Activated naive CD8-positive, alpha-beta T cell treated with anti-CD3 and anti-CD28 coated beads, Interleukin-2, amount 50 U/mL, for 16 hours (primary cell): ENCODE measurements around the gene PDLIM1.

Source experiments
- DNase-seq: peaks from one replicate; pipeline ENCODE4 v3.0.0-alpha.2; 2020; ENCODE audit warnings: low read depth, low spot score

The PDLIM1 gene

DNA sequence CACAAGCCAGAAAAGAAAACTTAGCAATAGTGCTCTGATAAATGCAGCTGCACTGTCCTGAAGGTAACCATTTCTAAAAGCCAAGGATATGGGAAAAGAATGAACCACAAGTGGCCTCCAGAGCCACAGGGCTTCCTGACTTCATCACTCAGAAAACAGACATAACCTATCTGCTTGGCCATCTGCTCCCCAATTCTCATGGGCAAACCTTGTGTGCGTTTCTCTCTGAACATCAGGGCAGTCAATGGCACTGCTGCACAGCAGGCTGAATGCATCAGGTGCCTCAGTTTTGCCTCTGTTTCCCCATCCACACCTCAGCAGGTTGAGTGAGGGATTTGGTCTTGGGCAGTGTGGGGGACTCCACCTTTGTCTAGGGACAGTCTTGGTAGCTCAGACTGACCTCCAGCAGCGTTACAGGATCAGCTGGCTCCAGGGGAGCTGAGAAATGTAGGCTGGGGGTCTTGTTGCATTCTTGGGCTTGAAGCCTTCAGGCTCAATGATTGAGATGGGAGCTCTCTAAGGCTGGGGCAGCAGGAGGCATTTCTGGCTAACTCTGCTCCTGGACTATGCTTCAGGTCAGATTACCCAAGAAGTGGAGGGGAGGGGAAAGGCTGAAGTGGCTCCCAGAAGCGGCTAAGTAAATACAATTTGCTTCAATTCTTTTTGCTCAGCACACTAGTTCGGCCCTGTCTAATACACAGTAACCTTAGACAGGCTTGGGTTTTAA is 23.6 kb upstream of the PDLIM1 start:
- no peak for DNase-seq

DNA sequence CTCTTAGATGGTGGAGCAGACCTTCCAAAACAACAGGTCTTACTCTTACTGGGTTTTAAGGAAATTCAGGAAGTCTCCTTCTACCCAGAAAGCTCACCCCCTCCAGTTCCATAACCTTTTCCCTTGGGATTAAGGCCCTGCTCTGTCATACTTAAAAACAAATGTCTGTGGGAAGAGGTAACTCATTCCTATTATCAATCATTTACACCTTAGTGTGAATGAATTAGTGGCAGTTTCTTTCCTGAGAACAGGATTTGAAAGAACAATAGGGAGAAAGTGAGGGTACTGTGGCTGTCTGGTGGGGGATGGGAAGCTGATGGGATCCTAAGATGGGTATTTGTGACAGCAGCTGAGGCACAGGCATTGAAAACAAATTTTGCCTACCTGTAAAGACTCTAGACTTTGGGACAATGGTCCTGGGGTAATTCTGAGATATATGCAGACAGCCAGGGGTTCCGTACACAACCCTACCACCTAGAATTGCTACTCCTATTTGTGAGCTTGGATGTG is 22.2 kb upstream of the PDLIM1 start:
- DNase-seq, result no peak

DNA sequence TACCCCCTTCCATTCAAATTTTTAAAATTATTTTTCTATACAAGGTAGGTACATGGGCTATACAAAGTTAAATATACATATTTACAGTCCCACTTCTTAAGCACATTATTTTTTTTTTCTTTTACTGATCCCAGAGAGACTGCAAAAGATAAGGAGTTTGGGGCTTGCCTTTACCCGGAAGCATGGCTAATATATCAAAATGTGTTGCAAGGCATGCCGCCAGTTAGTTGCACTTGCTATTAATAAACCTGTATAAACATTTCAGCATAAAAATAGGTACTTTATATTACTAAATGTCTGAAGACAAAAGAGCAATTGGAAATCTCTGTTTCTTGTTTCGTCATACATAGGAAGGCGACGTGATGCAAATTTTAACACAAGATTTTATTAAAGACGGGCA is 21.5 kb upstream of the PDLIM1 start:
- no peak for DNase-seq

DNA sequence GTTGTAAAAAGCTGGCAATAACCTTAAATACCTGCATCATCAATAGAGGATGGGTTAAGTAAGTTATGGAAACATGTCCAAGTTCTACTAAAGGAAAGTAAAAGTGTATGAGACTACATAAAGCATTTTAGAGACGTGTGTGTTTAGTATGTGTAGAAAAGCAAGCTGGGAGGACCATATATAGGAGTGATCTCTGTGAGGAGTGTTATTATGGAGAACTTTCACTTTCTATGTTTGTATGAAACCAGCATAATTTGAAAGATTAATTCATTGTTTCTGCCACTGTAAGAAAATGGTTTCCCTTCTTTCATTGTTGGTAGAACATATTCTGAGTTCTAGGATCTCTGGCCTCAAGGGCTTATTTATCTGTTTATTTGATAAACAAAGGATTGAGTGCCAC is 19.2 kb upstream of the PDLIM1 start:
- no peak for DNase-seq

DNA sequence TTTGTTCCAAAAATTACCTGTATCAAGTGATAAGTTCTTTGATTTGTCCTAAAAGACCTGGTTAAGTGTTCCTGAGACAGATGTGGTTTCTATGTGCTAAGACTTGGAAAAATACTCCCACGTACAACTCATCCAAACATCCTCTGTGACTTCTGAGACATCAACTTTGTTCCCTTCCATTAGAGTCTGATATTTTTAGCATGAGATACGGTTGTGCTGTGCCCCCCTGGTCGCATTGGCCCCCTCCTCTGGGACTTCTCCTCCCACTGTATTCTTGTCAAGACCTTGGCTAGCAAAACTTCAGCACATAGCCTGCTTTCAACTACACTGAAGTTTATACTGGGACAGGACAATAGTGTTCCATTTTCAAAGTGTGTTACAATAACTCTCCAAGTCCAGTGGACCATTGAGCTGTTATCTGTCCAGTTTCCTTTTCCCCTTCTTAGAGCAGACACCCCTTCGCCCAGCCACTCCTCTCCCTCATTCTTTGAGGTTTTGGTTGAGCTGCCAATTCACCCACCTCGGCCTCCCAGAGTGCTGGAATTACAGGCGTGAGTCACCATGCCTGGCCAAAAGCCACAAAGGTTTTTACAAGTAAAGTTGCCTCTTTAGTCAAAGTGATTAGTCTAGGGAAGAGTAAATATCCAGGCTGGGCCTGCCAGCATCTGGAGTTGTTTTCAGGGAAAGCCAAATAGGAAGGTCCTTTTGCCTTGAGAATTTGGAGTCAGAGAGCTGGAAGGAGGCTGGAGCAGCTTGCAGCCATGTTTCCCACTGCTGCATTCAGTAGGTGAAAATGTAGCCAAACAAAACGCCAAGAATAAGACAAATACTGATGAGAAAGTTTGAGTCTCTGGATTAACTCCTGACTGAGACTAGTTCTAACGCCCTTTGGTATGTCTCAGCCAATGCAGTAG is 17.8 kb upstream of the PDLIM1 start:
- DNase-seq, result no peak

DNA sequence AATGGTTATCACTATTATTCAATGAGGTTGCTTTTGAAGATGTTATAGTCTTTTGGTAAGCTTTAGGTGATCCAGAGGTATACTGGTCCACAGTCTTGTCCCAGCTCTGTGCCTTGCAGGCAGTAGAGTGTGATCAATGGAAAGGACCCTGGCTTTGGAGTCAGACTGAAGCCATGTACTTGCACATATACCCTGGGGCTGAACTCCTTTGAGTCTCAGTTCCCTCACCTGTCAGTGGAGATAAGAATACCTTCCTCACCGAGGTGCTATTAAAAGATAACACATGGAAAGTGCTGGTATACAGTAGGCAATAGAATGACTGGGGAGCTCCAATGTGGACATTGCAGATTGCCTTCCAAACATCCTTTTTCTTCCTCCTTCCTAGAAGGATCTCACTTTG is 16.0 kb upstream of the PDLIM1 start:
- no peak for DNase-seq

DNA sequence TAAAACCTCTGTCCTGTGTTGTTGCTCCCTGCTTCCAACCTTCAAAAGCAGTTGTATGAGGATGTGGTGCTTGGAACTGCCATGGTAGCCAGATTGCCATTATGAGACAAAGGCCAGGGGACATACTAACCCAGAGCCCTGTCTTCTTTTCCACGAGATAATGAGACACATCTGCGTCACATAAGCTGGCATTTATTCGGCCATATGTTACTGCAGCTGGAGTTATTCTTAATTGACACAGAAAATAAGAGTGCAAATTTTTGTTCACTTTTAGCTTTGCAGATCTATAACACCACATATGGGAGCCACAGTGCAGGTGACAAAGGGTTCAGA is 15.5 kb upstream of the PDLIM1 start:
- no peak for DNase-seq

DNA sequence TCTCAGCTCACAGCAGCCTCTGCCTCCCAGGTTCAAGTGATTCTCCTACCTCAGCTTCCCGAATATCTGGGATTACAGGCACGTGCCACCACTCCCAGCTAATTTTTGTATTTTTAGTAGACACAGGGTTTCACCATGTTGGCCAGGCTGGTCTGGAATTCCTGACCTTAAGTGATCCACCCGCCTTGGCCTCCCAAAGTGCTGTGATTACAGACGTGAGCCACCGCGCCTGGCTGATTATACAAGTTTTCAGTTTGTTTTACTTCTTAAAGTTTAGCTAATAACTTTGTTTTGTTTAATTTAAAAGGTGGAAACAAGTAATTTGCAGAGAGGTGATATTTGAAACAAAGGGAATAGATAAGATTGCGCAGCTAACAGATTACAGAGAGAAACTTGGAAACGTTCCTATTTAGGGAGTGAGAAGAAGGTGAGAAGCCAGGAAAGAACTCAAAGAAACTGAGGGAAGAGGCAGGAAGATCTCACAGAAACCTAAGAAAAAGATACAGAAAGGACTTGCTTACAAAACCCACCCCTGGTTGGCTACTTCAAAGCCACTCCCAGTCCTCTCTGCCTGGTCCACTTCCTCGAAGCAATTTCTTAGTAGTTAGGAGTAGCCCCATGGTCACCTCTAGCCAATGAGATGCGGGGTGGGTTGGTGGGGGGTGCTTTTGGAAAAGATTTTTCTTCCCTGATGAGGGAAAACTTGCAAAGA is 15.0 kb upstream of the PDLIM1 start:
- DNase-seq, result no peak

DNA sequence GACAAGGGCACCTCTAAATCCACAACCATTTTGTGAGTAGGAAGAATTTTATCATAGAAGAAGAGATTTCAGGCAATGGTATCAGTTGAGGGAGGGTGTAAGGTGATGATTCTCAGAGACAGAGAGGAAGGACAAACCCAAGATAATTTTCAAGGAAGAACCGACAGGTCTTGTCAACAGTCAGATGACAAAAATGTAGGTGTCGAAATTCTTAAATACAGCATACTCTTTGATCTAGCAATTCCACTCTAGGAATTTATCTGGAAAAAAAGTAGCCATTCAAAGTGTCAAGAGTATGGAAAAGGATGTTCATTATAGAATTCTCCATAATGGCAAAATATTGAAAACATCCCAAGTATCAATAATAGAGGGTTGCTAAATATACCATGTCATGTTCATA is 14.2 kb upstream of the PDLIM1 start:
- DNase-seq, result no peak

DNA sequence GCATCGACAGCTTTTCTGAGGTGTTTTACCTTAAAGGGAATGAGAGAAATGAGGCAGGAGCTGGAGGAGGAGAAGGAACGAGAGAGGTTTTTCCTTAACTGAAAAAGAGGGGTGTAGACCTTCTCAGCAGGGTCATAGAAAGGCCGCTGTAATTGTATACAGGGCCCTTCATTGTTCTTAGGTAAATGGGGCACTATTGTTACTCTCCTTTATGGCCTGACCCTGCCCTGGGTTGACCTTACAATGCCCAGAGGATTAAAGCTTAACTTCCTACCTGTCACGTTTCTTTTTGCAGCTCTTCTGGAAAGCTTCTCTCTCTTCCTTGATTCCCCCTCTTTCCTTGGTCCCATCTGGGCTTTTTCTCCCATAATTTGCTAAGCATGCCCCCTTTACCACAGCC is 13.7 kb upstream of the PDLIM1 start:
- no peak for DNase-seq

DNA sequence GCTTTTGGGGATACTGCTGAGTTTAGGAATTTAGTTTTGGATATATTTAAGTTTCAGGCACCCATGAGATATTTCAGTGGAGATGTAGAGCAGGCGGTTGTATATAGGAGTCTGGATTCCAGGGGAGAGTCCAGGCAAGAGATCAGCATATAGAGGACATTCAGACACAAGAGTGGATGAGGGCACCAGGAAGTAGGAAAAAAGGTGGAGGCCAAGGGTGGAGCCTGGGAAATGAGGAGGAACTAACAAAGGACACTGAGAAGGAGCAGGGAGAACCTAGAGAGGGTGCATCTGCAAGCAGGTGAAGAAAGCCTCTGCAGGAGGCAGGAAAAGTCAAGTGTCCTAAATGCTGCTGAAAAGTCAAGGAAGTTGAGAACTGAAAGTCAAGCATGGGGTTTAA is 13.1 kb upstream of the PDLIM1 start:
- no peak for DNase-seq

DNA sequence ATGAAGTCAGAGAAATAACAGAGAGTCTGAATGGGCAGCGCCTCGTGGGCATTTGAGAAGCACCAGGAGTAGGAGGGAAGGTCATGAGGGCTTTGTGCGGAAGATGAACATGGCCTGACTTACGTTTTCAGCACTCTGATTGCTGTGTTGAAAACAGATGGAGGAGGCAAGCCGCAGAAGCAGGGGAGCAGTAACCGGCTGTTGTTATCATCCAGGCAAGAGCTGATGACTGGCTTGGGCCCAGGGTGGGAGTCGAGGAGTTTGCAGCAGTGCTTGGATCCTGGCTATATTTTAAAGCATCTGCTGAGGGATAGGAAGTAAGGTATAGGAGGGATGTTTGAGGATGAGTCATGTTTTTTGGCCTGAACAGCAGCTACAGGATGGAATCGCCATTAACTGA is 12.7 kb upstream of the PDLIM1 start:
- no peak for DNase-seq

DNA sequence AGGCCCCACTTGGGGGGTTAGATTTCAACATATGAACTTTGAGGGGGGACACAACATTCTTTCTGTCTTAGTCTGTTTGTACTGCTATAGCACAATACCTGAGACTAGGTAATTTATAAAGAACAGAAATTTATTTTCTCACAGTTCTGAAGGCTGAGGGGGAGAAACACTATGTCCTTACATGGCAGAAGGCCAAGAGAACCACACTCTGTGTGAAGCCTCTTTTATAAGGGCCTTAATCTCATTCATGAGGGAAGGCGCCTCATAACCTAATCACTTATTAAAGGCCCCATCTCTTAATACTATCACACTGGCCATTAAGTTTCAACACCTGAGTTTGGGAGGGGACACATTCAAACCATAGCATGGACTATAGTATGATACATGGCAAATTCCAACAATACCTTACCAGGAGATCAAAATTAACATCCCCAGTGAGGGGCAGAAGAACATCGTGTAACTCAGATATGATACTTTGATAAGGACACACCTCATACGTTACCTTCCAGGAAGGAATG is 9.3 kb upstream of the PDLIM1 start:
- DNase-seq, result no peak

DNA sequence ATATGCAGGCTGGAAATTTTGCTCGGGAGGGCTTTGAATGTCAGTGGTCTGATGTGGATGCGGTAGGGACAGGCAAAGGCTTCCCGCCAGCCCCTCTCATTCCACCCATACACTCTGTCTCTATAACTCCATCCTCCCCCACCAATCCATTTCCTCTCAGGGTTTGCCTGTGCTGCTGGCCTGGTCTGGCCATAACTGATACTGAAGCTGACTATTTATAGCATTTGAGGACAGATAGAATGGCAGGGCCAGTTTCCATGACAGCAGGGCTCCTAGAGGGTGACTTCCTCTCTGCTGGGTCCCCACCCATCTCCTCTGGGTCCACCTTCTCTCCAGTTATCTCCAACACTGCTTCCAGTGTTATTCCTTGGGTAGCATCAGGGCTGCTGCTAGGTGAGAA is 6.6 kb upstream of the PDLIM1 start:
- DNase-seq, result no peak

DNA sequence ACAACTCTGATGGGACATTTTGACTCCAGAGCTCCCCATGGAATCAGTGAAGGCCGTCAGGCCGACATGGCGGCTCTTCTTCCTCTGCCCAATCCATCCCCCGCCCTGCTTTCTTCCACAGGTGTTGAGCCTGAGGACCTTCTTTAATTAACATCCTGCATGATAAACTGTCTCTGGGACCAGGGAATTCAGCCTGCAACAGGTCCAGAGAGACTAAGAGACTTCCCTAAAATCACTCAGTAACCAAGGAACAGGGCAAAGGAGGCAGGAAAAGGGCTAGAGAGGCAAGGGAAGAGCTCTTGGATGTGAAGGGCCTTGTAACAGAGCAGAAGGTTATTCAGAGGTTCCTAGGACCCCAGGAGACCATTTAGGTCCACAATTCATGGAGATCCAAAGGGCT is 6.0 kb upstream of the PDLIM1 start:
- no peak for DNase-seq

DNA sequence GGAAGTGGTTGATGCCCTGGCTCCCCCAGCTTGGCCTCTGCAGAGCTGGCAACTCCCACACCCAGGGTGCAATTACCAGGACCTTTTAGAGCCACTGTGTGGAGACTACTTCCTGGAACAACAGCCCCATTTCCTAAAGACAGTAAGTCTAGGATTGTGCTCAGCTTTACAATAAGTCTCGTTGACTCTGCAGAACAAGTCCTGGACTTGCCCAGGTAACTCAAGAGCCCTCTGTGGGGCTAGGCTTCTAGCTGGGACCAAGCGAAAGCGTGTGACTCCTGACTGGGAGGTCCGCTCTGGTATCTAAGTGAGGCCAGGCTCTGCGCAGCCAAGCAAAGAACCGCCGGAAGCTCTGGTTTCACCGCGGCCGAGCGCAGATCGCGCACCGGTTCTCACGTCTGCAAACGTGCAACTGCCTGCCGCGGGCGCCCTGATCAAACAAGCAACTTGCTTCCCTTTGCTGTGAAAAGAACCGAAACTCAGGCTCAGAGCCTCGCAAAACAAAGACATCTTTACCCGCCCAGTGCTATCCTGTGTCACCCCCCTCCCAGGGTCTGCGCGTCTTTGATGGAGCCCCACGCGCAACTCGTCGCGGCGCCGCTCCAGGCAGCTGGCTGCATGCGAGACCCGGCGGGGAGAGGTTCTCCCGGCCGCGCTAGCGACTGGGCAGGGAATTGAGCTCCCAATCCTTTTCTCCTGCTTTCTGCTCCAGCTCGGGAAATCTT is 4.4 kb upstream of the PDLIM1 start:
- DNase-seq, result no peak

DNA sequence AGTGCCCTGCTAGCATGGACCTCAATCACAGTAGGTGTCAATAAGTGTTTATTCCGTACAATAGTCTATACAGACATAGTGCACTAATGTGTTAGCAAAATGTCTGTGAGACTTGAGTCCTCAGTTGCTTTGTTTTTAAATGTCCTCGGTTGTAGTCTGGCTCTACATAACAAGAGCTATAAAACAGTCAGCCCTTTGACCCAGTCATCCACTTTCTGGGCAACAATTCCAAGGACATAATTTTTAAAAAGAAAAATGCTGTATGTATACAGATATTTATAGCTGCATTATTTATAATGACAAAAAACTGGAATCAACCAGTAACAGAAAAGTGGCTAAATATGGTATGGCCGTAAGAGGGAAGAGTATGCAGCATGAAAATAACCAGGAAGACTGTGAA is 2.8 kb upstream of the PDLIM1 start:
- no peak for DNase-seq

DNA sequence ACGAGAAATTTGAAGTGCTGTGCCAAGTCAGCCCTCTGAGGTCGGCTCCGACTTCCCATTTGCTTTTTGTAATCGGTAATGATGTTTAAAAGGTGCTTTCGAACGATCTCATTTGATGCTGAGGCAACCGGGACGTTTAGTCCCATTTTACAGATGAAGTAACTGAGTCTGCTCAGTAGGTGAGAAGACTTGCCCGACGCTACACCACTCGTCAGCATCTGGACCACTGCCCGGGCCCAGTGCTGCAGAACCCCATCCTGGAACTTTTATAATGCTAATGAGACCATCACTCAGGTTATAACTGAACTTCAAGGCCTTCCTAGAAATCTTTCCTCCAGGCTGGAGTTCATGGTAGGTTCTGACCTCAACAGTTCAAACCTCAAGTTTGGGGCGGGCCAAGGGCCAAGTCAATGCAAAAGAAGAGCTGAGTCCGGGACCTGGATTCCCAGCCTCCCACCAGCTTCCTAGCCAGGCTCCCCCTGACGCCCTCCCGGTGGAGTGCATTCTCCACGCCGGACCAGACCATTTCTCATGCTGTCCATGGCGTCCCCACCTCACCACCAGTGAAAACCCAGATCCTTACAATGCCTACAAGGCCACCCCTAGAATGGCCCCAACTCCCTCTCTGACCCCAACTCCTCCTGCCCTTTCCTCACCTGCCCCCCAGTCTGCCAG is 699 bp upstream of the PDLIM1 start:
- DNase-seq, result no peak

DNA sequence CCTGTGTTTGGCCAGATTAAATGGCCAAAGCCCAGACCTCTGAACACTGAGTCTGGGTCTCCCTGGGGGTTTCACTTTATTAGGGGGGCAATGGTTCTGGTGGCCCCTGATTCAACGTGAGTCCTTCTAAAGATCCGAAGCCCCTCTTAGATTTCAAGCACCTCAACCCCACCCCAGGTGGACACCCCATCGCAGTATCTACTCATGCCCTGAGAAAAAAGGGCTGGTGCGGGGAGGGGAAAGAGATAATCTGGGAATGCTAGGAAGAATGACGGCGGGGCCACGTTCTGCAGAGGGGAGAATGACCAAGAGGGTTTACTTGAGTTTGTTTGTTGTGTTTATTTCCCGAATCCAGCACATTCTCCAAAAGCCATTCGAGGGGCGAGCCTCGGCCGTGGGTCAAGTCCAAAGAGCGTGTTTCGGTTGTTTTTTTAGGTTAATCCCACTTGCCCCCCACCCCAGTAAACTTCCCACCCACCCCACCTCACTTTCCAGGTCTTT is 832 bp downstream of the PDLIM1 start:
- DNase-seq, result no peak

DNA sequence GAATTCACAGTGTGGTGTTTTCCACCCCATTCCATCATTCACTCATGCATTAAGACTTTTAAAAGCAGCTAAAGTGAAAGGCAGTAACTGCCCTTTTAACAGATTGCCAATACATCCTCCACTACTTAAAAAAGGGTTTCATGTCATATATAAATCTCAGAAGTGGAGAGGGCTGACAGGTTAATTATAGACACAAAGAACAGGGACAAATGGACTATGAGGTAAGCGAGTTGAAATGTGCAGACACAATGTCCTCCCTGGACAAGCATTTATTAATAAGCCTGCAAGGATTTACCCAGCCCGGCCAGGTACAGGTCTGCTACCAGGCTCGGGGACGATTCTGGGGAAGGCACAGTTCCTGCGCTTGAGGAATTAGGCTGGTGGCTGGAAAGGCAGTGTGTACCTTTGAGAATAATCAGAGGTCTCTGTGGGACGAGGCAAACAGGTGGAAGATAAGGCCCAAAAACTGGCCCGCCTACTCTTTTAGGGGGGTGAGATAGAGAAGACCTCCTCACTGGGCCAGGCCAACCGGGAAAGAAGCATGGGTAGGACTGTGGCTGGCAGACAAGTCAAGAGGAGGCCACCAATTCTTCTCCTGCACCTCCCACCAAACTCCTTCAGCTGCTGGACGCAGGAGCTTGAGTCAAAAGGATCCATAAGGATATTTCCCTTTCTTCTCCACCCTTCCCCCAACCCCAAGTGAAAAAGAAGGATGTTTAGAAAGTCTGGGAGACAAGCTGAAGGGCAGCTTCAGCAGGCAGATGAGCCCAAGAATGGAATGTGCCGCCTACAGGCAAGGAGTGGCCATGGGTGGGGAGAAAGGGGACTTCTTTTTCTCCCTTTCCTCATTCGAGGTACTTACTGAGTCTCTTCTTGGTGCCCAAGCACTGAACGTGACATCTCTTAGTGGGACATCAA is 1.5 kb downstream of the PDLIM1 start:
- no peak for DNase-seq
